HepG2 (cell line): ENCODE results near the gene ZMIZ2. TPM values are rescaled to one million over a fixed set of nuclear protein-coding genes. Genes with fewer than 3 reads are reported as not detected.

ENCODE experiments used
- ATAC-seq: fragments of 200-7000 bp; cut with Tn5 transposase; 3 replicates; pipeline ENCODE4 v1.9.1; 2020; ENCODE audit warnings: mild to moderate bottlenecking, moderate library complexity
- BruUV-seq: library from RNA; stranded (reverse); fragments of 400-500 nt; replicated peaks from 2 replicates; lab custom pipeline; 2021; lab: Mats Ljungman, UMichigan
- CTCF ChIA-PET: fragments of 300-600 bp; formaldehyde crosslinking; extraction: SDS; loops from one replicate; lab custom pipeline; 2021; ENCODE audit warnings: low total read pairs, inconsistent platforms, low intra/inter-chr PET ratio; lab: Yijun Ruan, JAX
- POLR2A ChIA-PET: fragments of 350-600 bp; sonication (Branson Sonifier 250); formaldehyde crosslinking; loops from one replicate; lab custom pipeline; 2020; ENCODE audit warnings: antibody characterized with exemption, inconsistent platforms; lab: Yijun Ruan, JAX
- DNase-seq: peaks from one replicate; pipeline ENCODE4 v3.0.0-alpha.2; 2015; ENCODE audit warnings: low spot score
- FAIRE-seq: peaks from 3 replicates; lab custom pipeline; 2011; peaks lifted over from hg19 to GRCh38; lab: Jason Lieb, UNC
- H2AFZ ChIP-seq: one replicate; pipeline ENCODE4 v1.6.1; 2011; ENCODE audit warnings: low read length, inconsistent platforms
- H3K27ac ChIP-seq: fragments of 300-600 bp; 3 replicates; pipeline ENCODE4 v1.8.0; 2011; ENCODE audit warnings: mixed run types, mild to moderate bottlenecking, mixed read lengths, low read length, inconsistent platforms; ENCODE audit not compliant: insufficient read depth; ENCODE audit errors: extremely low read length
- H3K27me3 ChIP-seq, 2 experiments: fragments of 200-600 bp in 1 of 2; 2 replicates in 1 of 2; 3 replicates in 1 of 2; pipeline versions ENCODE4 v1.6.0 to v1.8.0; 2011; ENCODE audit warnings: low read length in 2 of 2, mild to moderate bottlenecking in 2 of 2, moderate library complexity in 2 of 2, inconsistent platforms in 1 of 2; ENCODE audit not compliant: insufficient read depth in 2 of 2, control insufficient read depth in 1 of 2
- H3K36me3 ChIP-seq, 2 experiments: fragments of 200-600 bp in 1 of 2; replicated peaks in 1 of 2; 2 replicates in 1 of 2; 3 replicates in 1 of 2; pipeline versions ENCODE4 v1.5.1 to v1.8.0; 2011; ENCODE audit warnings: low read length in 2 of 2, inconsistent platforms in 1 of 2; ENCODE audit not compliant: insufficient read depth in 2 of 2, control insufficient read depth in 1 of 2
- H3K4me1 ChIP-seq: 2 replicates; pipeline ENCODE4 v1.5.1; 2012; ENCODE audit warnings: low read length, inconsistent platforms; ENCODE audit not compliant: insufficient read depth
- H3K4me2 ChIP-seq: 2 replicates; pipeline ENCODE4 v1.6.0; 2011; ENCODE audit warnings: low read depth, low read length, inconsistent platforms
- H3K4me3 ChIP-seq, 3 experiments: fragments of 200-600 bp in 1 of 3; sonication (generic), shearing (Covaris generic) in 1 of 3; replicated peaks in 1 of 3; 2 replicates each; pipeline ENCODE4 v1.5.1; 2011 to 2016; ENCODE audit warnings: low read length in 3 of 3, inconsistent platforms in 2 of 3, low read depth in 2 of 3, mild to moderate bottlenecking in 2 of 3, control low read depth in 1 of 3, mixed read lengths in 1 of 3; ENCODE audit not compliant: insufficient read depth in 1 of 3
- H3K79me2 ChIP-seq: one replicate; pipeline ENCODE4 v1.6.1; 2011; ENCODE audit warnings: low read length, inconsistent platforms; ENCODE audit not compliant: insufficient read depth
- H3K9ac ChIP-seq: 2 replicates; pipeline ENCODE4 v1.6.0; 2011; ENCODE audit warnings: mild to moderate bottlenecking, low read depth, low read length, inconsistent platforms; ENCODE audit not compliant: insufficient read depth
- H3K9me3 ChIP-seq: 2 replicates; pipeline ENCODE4 v1.5.1; 2012; ENCODE audit warnings: mild to moderate bottlenecking, low read length
- H4K20me1 ChIP-seq: 2 replicates; pipeline ENCODE4 v1.6.0; 2011; ENCODE audit warnings: inconsistent platforms, mild to moderate bottlenecking, low read length, moderate library complexity; ENCODE audit not compliant: insufficient read depth
- ARNTL ChIP-seq: sonication (generic); formaldehyde crosslinking; IDR thresholded peaks from 2 replicates; pipeline ENCODE4 v1.4.0; 2020; ENCODE audit warnings: mild to moderate bottlenecking, missing genetic modification reagents
- CBX2 ChIP-seq, 2 experiments: fragments of 200-600 bp in 1 of 2; sonication (generic); formaldehyde crosslinking in 1 of 2; IDR thresholded peaks; 2 replicates each; pipeline versions ENCODE4 v1.7.0 to v1.8.1; 2018 to 2022; ENCODE audit warnings: low read depth in 2 of 2, low read length in 1 of 2, mild to moderate bottlenecking in 1 of 2, missing genetic modification reagents in 1 of 2
- CREB1 ChIP-seq, 2 experiments: fragments of 450-650 bp in 1 of 2; IDR thresholded peaks; 2 replicates each; pipeline ENCODE4 v1.6.1; 2016 to 2017; ENCODE audit warnings: control low read depth in 1 of 2, mild to moderate bottlenecking in 1 of 2, missing compliant biosample characterization in 1 of 2, missing genetic modification characterization in 1 of 2
- FOXM1 ChIP-seq: sonication (generic); formaldehyde crosslinking; IDR thresholded peaks from 2 replicates; pipeline ENCODE4 v1.5.0; 2020; ENCODE audit warnings: missing genetic modification reagents
- HNRNPK ChIP-seq: fragments of 200-400 bp; formaldehyde crosslinking; IDR thresholded peaks from 2 replicates; pipeline ENCODE4 v1.6.1; 2018; ENCODE audit warnings: low read length, low read depth, moderate library complexity, mild to moderate bottlenecking; ENCODE audit not compliant: poor library complexity, severe bottlenecking
- WIZ ChIP-seq: sonication (generic); formaldehyde crosslinking; IDR thresholded peaks from 2 replicates; pipeline ENCODE4 v1.5.1; 2020; ENCODE audit warnings: mild to moderate bottlenecking, missing genetic modification reagents
- ZBTB20 ChIP-seq: sonication (generic); formaldehyde crosslinking; IDR thresholded peaks from 2 replicates; pipeline ENCODE4 v1.8.1; 2023; ENCODE audit warnings: missing genetic modification reagents, low read depth, mild to moderate bottlenecking, borderline replicate concordance
- WGBS: methylation state at CpG from one replicate; pipeline ENCODE4 v1.1.6; 2017; ENCODE audit warnings: low lambda C conversion rate; 5-methylcytosine and 5-hydroxymethylcytosine counted together
- in situ Hi-C: cut with HindIII; loops from 2 replicates; pipeline ENCODE4 v1.10.0; 2017; ENCODE audit warnings: low pct_unique_long_range_greater_than_20kb; ENCODE audit not compliant: extremely low pct_ligation_motif_present
- intact Hi-C: fragments of 100-400 bp; cut with micrococcal nuclease; formaldehyde crosslinking; loops from one replicate; pipeline ENCODE4 v1.10.0; 2022; ENCODE audit not compliant: unreplicated experiment
- polyA plus RNA-seq, 8 experiments: library from polyadenylated mRNA; depleted of rRNA in 3 of 8; stranded (reverse) in 7 of 8; unstranded in 1 of 8; fragments of >200 nt; fragmentation: Illumina TruSeq in 4 of 8; extraction: Trizol in 4 of 8; gene quantifications; 2 replicates each; pipeline versions ENCODE4 v1.2.1 to v1.2.3, GENCODE V29; 2011 to 2016; ENCODE audit warnings: low read depth in 4 of 8, missing spikeins in 1 of 8, mixed read lengths in 1 of 8; ENCODE audit not compliant: insufficient read depth in 1 of 8
- total RNA-seq, 5 experiments: library from RNA; depleted of rRNA; stranded (reverse); fragments of >200 nt; fragmentation: Illumina TruSeq; extraction: Trizol; gene quantifications; 2 replicates each; pipeline ENCODE4 v1.2.3, GENCODE V29; 2016; ENCODE audit warnings: low read depth in 1 of 5

The ZMIZ2 gene
- total and polyA plus RNA-seq, 2 of the 13 experiments (the other 11 are each of a cell fraction or from before 2014, with no cell fraction given): 4.9 to 7.9 TPM

DNA sequence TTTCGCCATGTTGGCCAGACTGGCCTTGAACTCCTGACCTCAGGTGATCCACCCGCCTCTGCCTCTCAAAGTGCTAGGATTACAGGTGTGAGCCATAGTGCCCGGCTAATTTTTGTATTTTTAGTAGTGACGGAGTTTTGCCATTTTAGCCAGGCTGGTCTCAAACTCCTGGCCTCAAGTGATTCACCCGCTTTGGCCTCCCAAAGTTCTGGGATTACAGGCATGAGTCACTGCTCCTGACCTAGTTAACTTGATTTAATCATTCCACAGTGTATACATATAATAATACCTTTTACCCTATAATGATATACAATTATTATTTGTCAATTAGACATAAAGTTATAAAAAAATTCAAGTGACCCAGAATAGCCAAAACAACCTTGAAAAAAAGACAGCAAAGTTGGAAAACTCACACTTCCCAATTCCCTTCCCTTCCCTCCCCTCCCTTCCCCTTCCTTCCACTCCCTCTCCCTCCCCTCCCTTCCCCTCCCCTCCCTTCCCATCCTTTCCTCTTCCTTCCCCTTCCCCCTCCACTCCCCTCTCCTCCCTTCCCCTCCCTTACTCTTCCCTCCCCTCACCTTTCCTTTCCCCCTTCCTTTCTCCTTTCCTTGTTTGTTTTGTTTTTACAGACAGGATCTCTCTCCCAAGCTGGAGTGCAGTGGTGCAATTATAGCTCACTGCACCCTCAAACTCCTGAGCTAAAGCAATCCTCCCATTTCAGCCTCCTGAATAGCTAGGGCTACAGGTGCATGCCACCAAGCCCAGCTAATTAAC lies 14.8 kb upstream of the ZMIZ2 start:
- ChIA-PET CTCF (no interaction called here), POLR2A (interaction anchor here (0.5 kb wide), 1 partner anchor 114 kb away, joined by 3 read pairs; the partner anchor contains the start of gene H2AZ2)
- Histone ChIP-seq H3K4me3 (no peak overlapping the region), H3K27me3 (no peaks in the 10 kb centered on the region), H3K36me3 (no peaks in the 10 kb centered on the region), H2AFZ (no peak overlapping the region), H3K4me2 (no peak overlapping the region), H3K27ac (no peak overlapping the region), H3K4me1 (peaks cover 17% of the 10 kb centered on the region), H3K9me3 (no peaks in the 10 kb centered on the region), H4K20me1 (no peaks in the 10 kb centered on the region), H3K9ac (no peak overlapping the region), H3K79me2 (no peaks in the 10 kb centered on the region)
- FAIRE-seq (no peak), ATAC-seq (no peak), DNase-seq (no peak)
- no TSS peak for BruUV-seq
- TF ChIP-seq HNRNPK: peak; percentile 83
- no peak for TF ChIP-seq FOXM1 (CRISPR knock-in tag)
- intact Hi-C loops (no loop called here), in situ Hi-C loops (no loop called here)
- 5% methylated on average over 5 of the region's 5 CpGs for WGBS

DNA sequence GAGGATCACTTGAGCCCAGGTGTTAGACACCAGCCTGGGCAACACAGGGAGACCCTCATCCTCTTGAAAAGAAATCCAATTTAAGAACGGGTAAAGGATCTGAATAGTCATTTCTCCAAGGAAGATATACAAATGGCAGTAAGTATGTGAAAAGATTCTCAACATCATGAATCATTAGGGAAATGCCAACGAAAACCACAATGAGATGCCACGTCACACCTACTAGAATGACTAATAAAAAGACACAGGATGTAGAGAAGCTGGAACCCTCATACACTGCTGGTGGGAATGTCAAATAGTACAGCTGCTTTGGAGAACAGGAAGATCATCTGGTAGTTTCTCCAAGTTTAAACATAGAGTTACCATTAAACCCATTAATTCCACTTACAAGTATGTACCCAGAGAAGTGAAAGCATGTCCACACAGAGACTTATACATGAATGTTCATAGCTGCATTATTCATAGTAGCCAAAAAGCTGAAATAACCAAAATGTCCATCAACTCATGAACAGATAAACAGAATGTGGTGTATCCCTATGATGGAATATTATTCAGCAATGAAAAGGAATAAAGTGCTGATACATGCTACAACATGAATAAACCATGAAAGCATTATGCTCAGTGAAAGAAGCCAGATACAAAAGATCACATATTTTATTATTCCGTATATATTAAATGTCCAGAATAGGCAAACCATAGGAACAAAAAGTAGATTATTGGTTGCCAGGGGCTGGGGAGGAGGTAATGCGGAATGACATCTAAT lies 13.1 kb upstream of the ZMIZ2 start:
- ATAC-seq (no peak), DNase-seq (peak; percentile 30), FAIRE-seq (no peak)
- no peaks in the 10 kb centered on the region for H3K9me3 ChIP-seq
- H3K4me3 ChIP-seq: no peak overlapping the region
- H3K4me1 ChIP-seq: peaks cover 5% of the 10 kb centered on the region; the same call in 1 of the 2 replicates
- no peaks in the 10 kb centered on the region for H3K36me3 ChIP-seq
- H4K20me1 ChIP-seq: no peaks in the 10 kb centered on the region
- no peaks in the 10 kb centered on the region for H3K27me3 ChIP-seq
- H3K4me2 ChIP-seq: no peak overlapping the region
- BruUV-seq: no TSS peak
- in situ Hi-C loops (no loop called here), intact Hi-C loops (no loop called here)
- POLR2A ChIA-PET: no interaction called here
- WGBS: 50% methylated on average over 5 of the region's 5 CpGs
- no peaks in the 10 kb centered on the region for H3K79me2 ChIP-seq
- H3K9ac ChIP-seq: no peak overlapping the region
- H3K27ac ChIP-seq: no peak overlapping the region
- CTCF ChIA-PET: no interaction called here
- TF ChIP-seq ARNTL (no peak), WIZ (CRISPR knock-in tag) (no peak), CBX2 (IDR thresholded peaks at IDR 0.05; ENCODE audit: low read depth, low read length) (no peak), CBX2 (CRISPR knock-in tag; IDR thresholded peaks at IDR 0.05; ENCODE audit: low read depth) (no peak), ZBTB20 (CRISPR knock-in tag) (no peak), CREB1 (IDR thresholded peaks at IDR 0.05) (peak; percentile 70), CREB1 (CRISPR knock-in tag; IDR thresholded peaks at IDR 0.05) (no peak)
- H2AFZ ChIP-seq: no peak overlapping the region
